ENCODE data around the gene COL1A1.

The COL1A1 gene

DNA sequence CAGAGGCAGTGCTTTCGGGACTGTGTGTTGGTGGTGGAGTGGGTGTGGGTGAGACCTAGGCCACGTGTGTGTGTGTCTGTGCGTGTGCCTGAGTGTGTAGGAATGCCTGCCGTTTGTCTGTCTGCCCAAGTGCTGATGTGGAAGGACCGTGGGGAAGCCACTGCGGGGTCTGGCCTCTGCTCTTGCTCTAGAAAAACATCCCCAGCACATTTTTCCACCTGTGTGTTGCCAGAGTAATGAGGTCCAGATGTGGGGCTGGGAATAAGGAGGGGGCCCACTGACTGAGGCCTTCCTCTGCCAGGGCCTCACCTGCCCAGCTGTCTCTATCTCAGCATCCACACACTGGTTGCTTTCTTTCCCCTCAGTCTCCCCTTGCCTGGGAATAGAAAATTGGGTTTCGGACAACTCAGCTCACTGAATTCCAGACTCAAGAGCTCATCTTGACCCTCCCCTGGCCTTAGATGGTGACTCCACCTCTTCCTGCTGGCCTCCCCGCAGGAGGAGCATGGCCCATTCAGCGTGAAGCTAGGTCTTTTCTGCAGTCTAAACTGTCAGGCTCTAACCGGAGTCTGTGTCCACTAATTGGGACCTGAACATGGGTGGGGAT is 28.0 kb downstream of the COL1A1 start:
- no peak for DNase-seq (ENCODE audit: low read depth in 3 of 3, low spot score in 1 of 3)

GRCh38 chr17:50172936-50173334 is 28.5 kb downstream of the COL1A1 start:
- DNase-seq (ENCODE audit: low read depth in 3 of 3, low spot score in 1 of 3) = no peak

DNA sequence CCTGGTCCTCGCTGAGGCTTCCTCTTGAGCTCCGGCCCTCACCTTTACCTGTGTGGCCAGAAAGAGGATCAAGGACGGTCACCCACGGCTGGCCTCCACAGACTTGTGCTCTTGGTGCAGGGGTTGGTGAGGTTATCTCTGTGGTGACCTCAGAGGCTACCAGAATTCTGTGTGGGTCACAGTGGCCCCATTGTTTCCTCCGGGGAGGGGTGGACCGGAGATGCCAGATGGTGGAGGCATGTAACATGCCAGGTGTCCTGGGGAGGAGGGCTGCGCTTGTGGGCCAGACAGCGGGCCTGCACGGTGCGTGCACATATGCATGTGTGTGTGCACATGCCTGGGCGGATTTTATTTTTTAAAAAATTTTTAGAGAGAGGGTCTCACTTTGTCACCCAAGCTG is 29.3 kb downstream of the COL1A1 start:
- no peak for DNase-seq (ENCODE audit: low read depth in 3 of 3, low spot score in 1 of 3)

GRCh38 chr17:50171371-50172071 is 29.9 kb downstream of the COL1A1 start:
- no peak for DNase-seq (ENCODE audit: low read depth in 3 of 3, low spot score in 1 of 3)

DNA sequence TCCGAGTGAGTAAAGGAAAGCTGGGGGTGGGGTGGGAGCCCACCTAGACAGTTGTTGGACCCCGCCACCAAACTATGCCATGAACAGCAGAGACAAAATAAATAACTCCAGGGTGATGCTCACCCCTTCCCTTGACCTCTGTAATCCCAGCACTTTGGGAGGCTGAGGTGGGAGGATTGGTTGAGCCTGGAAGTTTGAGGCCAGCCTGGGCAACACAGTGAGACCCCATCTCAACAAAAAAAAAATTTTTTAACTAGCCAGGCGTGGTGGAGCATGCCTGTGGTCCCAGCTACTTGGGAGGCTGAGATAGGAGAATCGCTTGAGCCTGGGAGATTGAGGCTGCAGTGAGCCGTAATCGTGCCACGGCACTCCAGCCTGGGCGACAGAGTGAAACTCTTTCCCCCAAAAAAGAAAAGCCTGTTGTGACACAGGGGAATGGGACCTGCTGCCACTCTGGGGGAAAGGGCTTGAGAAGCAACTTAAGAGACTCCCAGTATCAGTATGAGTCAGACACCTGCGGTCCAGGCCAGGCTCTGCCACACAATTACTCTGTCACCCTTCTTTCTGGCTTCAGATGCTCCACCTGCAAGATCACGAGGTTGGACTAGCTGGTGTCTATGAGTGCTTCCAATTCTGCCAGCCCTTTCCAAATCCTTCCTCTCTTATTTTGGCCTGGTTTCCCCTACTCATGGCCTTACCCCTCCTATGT is 30.6 kb downstream of the COL1A1 start:
- no peak for DNase-seq (ENCODE audit: low read depth in 3 of 3, low spot score in 1 of 3)

DNA sequence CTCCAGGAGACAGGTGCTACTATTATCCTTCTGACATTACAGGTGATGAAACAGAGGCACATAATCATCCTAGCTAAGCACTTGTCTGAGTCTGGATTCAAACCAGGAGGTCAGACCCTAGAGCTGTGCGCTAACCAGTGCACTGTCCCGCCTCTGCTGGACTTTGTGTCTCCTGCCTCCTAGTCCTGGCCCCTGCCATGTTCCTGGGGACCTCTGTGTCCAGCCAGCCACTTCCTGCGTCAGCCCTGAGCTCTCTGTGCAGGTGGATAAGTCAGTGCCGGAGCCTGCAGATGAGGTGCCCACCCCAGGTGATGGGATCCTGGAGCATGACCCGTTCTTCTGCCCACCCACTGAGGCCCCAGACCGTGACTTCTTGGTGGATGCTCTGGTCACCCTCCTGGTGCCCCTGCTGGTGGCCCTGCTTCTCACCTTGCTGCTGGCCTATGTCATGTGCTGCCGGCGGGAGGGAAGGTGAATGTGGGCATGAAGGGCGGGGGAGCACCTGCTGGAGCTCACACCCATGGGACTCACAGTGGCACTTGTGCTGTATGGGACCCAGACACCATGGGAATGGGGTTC is 31.5 kb downstream of the COL1A1 start:
- DNase-seq (ENCODE audit: low read depth in 3 of 3, low spot score in 1 of 3) = no peak

DNA sequence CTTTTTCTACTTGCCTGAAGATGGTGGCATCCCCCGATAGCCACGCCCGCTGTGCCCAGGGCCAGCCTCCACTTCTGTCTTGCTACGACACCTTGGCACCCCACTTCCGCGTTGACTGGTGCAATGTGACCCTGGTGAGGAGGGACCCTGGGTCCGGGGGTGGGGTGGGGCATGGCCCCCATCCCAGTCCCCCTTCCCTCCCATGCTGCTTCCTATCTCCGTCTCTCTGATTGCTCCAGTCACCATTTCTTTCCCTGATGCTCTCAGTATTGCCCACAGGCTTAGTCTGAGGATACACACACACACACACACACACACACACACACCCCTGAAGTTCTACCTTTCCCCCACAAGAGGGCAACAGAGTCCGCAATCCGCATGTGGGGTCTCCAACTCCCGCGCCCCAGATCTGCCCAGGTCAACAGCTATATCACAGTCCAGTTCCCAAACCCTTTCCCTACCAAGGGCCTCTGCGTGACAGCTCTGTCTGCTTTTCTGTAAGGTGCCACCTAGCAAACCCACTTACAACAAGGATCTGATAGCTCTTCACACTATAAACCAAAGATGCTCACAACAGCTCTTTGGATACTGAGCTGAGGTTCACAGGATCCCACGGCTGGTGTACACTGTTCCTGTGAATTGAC is 32.2 kb downstream of the COL1A1 start:
- DNase-seq (ENCODE audit: low read depth in 3 of 3, low spot score in 1 of 3) = no peak

GRCh38 chr17:50168319-50168718 is 33.1 kb downstream of the COL1A1 start:
- no peak for DNase-seq (ENCODE audit: low read depth in 3 of 3, low spot score in 1 of 3)

DNA sequence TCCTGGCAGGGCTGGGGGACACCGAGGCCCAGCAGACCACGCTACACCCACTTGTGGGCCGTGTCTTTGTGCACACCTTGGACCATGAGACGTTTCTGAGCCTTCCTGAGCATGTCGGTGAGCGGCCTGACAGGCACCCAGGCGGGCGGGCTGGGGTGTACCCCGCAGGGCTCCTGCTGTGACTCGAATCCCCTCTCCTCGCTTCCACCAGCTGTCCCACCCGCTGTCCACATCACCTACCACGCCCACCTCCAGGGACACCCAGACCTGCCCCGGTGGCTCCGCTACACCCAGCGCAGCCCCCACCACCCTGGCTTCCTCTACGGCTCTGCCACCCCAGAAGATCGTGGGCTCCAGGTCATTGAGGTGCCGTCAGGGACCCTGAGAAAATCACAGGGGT is 34.1 kb downstream of the COL1A1 start:
- no peak for DNase-seq (ENCODE audit: low read depth in 3 of 3, low spot score in 1 of 3)

DNA sequence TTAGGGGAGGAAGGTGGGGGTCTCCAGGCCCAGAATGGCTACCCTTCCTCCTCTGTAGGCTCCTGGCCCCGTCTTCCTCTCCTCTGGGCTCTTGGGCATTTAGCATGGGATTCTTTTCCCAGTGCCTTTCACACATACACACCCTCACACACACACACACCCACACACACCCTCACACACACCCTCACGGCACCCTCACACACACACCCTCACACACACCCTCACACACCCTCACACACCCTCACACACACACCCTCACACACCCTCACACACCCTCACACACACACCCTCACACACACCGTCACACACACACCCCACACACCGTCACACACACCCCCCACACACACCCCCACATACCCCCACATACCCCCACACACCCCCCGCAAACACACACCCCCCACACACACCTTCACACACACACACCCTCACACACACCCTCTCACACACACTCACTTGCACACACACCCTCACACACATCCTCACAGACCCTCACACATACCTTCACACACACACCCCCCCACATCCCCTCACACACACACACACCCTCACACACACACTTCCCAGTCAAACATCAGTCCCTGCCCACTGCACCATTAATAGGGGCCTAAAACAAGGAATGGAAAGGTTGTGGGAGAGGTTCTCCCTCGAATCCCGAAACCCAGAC is 34.8 kb downstream of the COL1A1 start:
- no peak for DNase-seq (ENCODE audit: low read depth in 3 of 3, low spot score in 1 of 3)

DNA sequence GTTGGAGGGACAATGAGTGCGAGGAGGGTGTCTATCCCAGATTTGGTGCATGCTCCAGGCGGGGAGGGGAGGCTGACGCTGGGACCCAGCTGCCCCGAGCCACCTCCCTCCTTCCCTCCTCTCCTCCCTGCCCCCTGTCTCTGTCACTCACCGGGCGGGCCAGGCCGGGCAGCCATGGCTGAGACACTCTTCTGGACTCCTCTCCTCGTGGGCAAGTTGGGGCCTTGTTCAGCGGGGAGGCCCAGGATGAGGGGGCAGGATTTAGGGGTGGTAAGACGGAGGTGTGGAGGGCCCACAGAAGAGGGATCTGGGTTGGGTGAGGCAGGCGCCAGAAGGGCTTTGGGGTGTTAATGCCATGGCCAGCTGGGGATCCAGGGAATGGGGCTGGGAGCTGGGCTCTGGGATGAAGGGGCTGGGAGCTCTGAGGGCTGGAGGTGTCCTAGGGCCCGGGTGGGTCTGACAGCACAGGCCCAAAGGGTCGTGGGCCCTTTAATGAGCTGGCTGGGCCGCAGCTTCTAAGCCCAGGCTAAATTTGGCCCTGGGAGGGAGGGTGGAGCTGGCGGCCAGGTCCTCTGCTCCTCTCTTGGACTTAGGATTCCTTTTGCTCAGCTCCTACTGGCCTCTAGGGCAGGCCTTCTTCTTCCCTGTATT is 35.4 kb downstream of the COL1A1 start, which contains the start of gene SGCA:
Gene SGCA (plus strand): TSS at position 139 of the 651 bp plus-strand sequence. CDS start 36 bp downstream, at position 175.
- DNase-seq (ENCODE audit: low read depth in 3 of 3, low spot score in 1 of 3) = no peak

GRCh38 chr17:50165466-50165865 is 36.0 kb downstream of the COL1A1 start:
- no peak for DNase-seq (ENCODE audit: low read depth in 3 of 3, low spot score in 1 of 3)

GRCh38 chr17:50165066-50165465 is 36.4 kb downstream of the COL1A1 start:
- no peak for DNase-seq (ENCODE audit: low read depth in 3 of 3, low spot score in 1 of 3)

DNA sequence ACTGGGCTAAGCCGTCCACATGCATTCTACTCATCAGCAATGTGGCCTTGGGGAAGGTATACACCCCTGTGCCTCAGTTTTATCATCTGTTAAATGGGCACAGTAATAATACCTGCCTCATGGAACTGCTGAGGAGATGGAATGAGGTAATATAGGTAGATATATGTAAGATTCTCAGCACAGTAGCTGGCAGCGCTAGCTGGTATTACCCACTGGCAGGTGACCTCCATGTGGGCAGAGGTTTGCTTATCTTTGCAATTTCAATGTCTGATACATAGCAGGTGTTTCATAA is 36.8 kb downstream of the COL1A1 start:
- DNase-seq (ENCODE audit: low read depth in 3 of 3, low spot score in 1 of 3) = no peak

DNA sequence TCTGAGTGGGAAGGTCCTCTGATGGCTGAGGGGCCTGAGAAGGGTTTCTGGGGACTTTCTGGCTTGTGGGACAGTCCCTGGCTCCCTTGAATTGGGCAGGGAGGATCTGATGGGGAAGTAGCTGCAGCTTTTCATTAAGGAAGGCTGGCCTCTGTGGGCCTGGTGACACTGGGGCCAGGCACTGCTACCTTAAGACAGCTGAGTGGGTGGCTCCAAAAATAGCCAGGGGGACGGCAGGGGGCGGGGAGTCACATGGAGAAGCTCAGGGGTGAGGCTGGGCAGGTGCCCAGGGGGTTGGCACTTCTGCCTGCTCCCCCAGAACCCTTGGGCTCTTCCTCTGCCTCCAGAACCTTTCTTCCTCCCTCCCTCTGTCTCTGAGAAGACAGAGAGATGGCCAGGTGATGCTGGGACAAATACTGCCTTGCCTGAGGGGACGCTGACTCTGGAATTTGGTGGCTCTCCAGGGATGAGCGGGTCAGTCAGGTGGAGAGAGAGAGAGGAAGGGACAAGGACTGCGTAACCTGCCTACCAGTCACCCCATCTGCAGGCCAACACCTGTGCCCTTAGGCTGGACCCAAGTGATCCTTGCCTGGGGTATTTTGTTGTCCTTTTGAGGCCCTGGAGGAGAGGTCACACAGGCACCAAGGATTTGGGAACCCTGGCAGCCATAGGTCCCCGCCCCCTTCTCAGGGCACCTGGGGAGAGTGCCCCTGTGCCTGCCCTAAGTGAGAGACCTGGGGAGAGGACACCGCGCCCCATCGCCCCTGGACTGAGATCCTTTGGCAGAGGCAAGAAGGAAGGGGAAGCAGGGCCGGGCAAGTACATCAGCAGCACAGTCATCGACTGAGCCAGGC is 37.4 kb downstream of the COL1A1 start:
- no peak for DNase-seq (ENCODE audit: low read depth in 3 of 3, low spot score in 1 of 3)

- DNase-seq (ENCODE audit: low read depth in 3 of 3, low spot score in 1 of 3) = no peak
These were observed 38.8 kb downstream of the COL1A1 start for GRCh38 chr17:50162466-50163254.

DNA sequence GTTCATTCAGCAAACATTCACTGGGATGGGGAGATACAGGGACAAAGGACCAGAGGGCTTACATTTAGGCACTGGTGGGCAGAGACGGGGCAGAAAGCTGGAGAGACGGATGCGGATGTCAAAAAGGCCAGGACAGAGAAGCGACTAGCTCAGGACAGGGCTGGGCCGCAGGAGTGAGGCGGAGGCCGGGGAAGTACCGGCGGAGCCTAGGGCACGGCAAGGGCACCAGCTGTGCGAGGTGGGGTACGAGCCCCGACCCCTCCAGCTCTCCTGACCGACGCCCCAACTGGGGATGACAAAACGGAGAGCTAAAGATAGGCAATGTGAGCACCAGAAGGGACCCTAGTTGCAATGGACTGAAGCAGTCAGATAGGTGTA is 39.5 kb downstream of the COL1A1 start:
- no peak for DNase-seq (ENCODE audit: low read depth in 3 of 3, low spot score in 1 of 3)

GRCh38 chr17:50161023-50161910 is 40.2 kb downstream of the COL1A1 start:
- DNase-seq (ENCODE audit: low read depth in 3 of 3, low spot score in 1 of 3) = peak; percentile 81 to 94 (median 94)
